DMS114 treated with DMSO at 0.1 percent for 48 hours (cell line): ENCODE results near the gene GALNT16.

ENCODE experiments used
- DNase-seq: peaks from one replicate; lab custom pipeline; 2025; ENCODE audit not compliant: unreplicated experiment; lab: John Stamatoyannopoulos, UW

Gene GALNT16

GRCh38 chr14:69333791-69334337 is 73.9 kb downstream of the GALNT16 start:
- no peak for DNase-seq

GRCh38 chr14:69334576-69334975 is 74.6 kb downstream of the GALNT16 start:
- DNase-seq: no peak

DNA sequence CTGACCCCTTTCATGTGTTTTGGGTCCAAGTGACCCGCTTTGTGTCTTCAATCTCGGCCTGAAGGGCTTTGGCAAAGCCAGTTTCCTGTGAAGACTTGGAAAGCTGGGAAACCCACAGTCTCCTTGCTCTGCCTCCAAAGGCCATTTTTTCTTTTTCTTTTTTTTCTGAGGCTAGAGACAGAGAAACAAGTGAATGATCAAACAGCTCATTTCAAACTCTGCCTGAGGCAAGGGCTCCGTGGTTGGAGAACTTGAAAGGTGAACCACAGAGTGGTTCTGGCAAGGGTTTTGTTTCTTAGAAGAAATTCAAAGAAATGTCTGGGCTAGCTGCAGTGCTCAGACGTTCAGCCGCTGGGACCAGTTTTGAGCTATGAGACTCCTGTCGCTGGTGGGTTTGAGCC is 75.4 kb downstream of the GALNT16 start:
- DNase-seq: no peak

- no peak for DNase-seq
Observed at GRCh38 chr14:69337984-69338383, 78.0 kb downstream of the GALNT16 start.

GRCh38 chr14:69339426-69339825 is 79.5 kb downstream of the GALNT16 start:
- no peak for DNase-seq

DNA sequence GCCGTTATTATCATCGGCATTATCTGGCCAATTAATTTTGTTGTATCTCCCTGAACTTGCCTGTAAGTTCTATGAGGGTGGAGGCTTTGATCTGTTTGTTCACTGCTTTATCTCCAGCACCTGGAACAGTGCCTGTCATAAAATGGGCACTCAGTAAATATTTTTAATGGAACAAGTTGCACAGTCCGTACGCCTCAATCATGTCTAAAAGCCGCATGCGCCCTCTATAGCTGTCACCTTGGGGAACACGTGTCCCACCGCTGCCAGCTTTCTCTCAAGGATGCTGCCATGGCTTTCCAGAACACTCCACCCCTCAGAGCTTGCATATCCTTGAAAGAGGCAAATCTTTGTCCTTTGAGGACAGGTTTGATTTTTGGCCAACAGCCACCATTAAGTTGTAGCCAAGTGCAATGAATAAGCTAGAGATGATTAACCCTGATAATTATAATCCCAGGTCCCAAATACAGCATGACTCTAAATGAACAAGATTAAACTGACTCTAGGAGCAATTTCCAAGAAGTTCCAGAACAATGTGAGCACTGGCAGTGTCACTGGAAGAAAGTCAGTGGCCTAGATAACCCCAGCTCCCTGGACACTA is 83.1 kb downstream of the GALNT16 start:
- DNase-seq: no peak

DNA sequence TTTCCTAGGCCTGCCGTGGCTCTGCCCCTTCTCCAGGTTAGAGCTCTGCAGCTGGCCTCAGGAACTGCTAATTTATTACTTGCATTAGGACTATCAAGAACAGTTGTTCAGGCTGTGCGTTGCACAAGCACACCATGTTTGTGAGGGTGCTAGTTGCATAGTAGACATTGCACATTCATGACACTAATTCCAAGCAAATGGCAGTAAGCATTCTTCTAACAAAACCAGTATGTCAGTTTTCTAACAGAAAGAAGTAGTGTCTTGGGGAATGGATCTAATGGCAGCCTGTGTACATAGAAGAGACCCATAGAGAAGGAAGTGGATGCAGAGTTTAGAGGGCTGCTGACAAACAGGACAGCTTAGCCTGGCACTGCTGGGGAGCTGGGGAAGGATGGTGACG is 84.2 kb downstream of the GALNT16 start:
- DNase-seq: no peak

DNA sequence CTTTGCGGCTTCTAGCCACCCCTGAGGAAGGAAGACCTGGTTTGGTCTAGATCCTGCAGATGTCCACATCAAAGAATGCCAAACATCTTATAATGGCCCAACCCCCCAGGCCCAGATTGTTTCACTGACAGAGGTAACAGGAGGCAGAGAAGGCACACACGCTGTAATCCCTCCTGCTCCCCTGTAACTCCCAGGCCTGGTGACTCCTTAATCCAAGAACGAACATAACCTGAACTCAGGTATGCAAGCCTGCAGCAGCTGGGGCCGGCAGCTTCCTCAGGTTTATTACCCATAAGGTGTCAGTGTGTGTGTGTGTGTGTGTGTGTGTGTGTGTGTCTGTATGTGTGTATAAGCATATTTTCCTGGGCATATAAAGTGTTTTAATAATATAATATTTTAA is 85.4 kb downstream of the GALNT16 start:
- DNase-seq: no peak

GRCh38 chr14:69346710-69347109 is 86.8 kb downstream of the GALNT16 start:
- DNase-seq: no peak

DNA sequence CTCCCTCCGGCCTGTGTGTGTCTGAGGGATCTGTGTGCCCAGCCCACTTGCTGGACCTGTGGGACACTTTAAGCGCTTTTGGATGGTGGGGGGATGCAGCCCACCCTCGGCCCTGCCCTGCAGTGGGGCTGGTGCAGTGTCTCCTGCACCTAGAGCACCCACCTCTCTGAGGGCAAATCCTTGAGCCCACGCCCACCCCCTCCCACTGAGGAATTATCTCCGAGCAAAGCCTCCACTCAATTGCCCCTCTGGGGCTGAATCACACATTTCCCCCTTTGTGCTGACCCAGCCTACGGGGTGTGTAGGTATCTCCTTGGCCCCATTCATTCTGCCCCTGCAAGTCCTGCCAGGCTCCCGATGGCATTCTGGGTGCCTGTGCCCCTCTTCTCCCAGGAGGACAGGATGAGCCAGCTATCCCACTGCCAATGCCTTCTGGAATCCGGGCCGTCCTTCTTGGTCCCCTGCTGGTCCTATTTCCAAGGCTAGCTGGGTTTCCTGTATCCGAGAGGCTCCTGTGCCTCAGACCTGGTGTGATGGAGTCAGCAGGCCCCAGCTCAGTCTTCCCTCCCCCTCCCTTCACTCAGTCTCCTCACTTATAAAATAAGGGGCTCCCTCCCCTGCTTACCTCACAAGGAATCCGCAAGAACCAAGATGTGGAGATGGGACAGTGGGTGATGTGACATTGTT is 89.3 kb downstream of the GALNT16 start:
- DNase-seq: no peak

DNA sequence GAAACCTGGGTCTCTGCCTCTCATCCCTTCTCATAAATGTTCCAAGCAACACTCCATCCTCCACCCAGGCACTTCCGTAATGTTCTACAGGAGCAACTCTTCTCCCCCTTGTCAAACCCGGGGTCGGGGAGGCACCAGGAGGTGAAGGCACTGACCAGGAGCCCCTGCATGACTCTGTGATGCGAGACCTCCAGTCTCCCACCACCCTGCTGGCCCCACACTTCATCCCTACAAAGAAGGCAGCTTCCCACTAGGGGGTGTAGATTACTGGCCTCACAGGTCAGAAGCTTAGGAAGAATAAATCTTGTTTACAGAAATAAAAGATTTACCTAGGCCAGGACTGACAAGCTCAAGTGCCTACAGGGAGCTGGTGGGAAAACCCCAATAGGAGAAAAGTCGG is 90.9 kb downstream of the GALNT16 start:
- no peak for DNase-seq

- DNase-seq: no peak
Observed at GRCh38 chr14:69351385-69351784, 91.4 kb downstream of the GALNT16 start.

- DNase-seq: no peak
Observed at GRCh38 chr14:69351911-69352310, 92.0 kb downstream of the GALNT16 start.

DNA sequence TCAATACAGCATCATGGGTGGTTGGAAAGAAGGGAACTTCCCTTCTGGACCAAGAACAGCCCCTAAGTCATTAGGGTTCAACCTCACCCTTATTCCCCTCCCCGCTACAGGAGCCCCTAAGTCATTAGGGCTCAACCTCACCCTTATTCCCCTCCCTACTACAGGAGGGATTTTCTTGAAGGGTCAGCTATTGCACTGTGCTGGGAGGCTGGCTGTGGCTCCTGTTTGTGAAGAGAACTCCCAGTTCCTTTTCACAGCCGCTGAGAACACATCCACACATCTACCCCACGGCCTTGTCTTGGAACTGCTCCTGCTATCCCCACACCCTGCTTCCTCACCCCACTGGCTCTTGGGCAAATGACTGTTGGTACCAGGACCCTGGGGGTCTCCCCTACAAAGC is 93.2 kb downstream of the GALNT16 start:
- no peak for DNase-seq

GRCh38 chr14:69354383-69355153 is 94.6 kb downstream of the GALNT16 start:
- no peak for DNase-seq

DNA sequence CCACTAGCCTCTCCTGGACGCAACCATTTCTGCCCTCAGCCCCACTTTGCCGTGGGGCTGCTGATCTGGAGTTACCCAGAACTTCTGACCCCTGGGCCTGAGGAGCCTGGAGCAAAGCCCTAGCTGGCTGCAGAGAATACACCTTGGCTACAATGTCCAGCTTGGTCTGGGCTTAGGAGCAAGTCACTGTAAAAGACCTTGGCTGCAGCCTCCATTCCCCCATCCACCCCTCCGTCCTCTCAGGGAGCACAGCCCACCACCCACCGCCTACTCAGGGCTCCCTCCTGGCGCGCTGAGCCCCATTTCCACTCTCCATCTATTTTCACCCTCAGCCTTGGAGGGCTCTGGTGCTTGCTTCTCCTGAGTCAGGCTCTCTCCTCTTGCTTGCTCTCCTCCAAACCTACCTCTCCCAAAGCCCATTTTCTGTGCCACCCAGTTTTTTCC is 95.2 kb downstream of the GALNT16 start:
- no peak for DNase-seq

GRCh38 chr14:69355607-69356281 is 95.8 kb downstream of the GALNT16 start:
- DNase-seq: no peak

- DNase-seq: no peak
Observed at GRCh38 chr14:69356903-69357543, 97.1 kb downstream of the GALNT16 start.

DNA sequence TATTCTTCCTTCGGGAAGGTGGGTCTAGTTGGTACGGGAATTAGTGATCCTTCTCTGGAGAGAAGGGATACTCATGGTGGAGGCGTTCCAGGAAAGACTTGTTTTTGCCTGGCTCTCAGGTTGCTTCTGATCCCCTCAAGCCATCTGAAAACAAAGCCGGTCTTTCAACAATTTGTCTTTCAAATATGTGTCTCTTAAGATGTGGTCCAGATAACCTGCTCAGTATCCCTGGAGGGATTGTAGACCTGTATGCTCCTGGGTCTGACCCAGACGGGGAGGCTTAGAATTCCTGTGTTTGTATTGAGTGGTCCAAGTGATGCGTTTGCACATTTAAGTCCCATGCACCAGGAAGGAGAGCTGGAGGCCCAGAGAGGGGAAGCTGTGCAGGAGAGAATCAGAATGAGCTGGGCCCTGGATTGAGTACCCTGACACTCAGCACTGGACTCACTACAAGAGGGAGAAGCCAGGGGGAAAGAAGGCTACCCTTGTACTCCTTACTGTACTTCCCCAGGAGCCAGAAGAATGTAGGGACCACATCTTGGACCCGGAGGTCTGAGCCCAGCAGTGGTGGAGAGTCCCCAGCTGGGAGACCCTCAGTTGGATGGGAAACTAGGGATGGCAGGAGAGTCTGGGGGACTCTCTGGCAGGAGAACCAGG is 97.7 kb downstream of the GALNT16 start:
- DNase-seq: no peak

GRCh38 chr14:69358233-69358963 is 98.4 kb downstream of the GALNT16 start:
- DNase-seq: no peak
